AG09309 (cell line): Measurements from ENCODE around the gene ANKRD35.
"Not testable (repeated sequence)": the region's sequence is repeated elsewhere in the genome, so short reads cannot be mapped to it uniquely, and the experiment has no call there.

ENCODE experiments used
- DNase-seq: peaks from one replicate; pipeline ENCODE4 v3.0.0-alpha.2; 2010; ENCODE audit warnings: low read depth
- H3K4me3 ChIP-seq: 2 replicates; pipeline ENCODE4 v1.5.1; 2011; ENCODE audit warnings: mild to moderate bottlenecking, low read depth, low read length, moderate library complexity; ENCODE audit not compliant: control insufficient read depth
- CTCF ChIP-seq: IDR thresholded peaks from 2 replicates; pipeline ENCODE4 v1.5.1; 2011; ENCODE audit warnings: mild to moderate bottlenecking, low read depth, low read length, inconsistent platforms; ENCODE audit not compliant: insufficient read depth, control insufficient read depth; ENCODE audit errors: missing control alignments

Gene ANKRD35

GRCh38 chr1:145885738-145886287, at the start of gene ANKRD35:
Gene ANKRD35 (minus strand): TSS chr1:145885866. CDS start chr1:145885758, 108 bp downstream.
- DNase-seq, result no peak
- peak within 1 kb of the TSS; percentile 64 for H3K4me3 ChIP-seq
- TF ChIP-seq CTCF, result no peak

GRCh38 chr1:145932522-145933009, 46.9 kb upstream of the ANKRD35 start:
- not testable (repeated sequence) for H3K4me3 ChIP-seq

GRCh38 chr1:145927916-145928643, 42.4 kb upstream of the ANKRD35 start:
- no peak for DNase-seq
- TF ChIP-seq CTCF, result no peak
- H3K4me3 ChIP-seq, result peak overlapping the region; percentile 82

More at GRCh38 chr1:145932522-145933009, 46.9 kb upstream of the ANKRD35 start:
- DNase-seq, result not testable (repeated sequence)

- peak; percentile 96 for DNase-seq
- peak within 1 kb of the TSS; percentile 82 for H3K4me3 ChIP-seq
- peak; percentile 72 for TF ChIP-seq CTCF
These were observed 41.6 kb upstream of the ANKRD35 start, which contains the start of gene RBM8A for GRCh38 chr1:145927063-145927886. Gene RBM8A (minus strand): TSS chr1:145927484. CDS start chr1:145927426, 58 bp downstream.

GRCh38 chr1:145926686-145927062, 41.0 kb upstream of the ANKRD35 start:
- no peak for DNase-seq
- peak overlapping the region; percentile 82 for H3K4me3 ChIP-seq
- TF ChIP-seq CTCF, result no peak

GRCh38 chr1:145922266-145922665, 36.6 kb upstream of the ANKRD35 start:
- no peak for DNase-seq
- no peak overlapping the region for H3K4me3 ChIP-seq
- TF ChIP-seq CTCF, result no peak

GRCh38 chr1:145920297-145920696, 34.6 kb upstream of the ANKRD35 start:
- H3K4me3 ChIP-seq, DNase-seq: not testable (repeated sequence)
